GM21737 (cell line): ENCODE measurements around the gene ADCY3.

Experiments used
- ATAC-seq: cut with Tn5 transposase; IDR thresholded peaks from one replicate; pipeline ENCODE4 v1.9.1; 2021; ENCODE audit warnings: mild to moderate bottlenecking, moderate library complexity; ENCODE audit not compliant: unreplicated experiment

Gene ADCY3

GRCh38 chr2:24832931-24833701 is 86.9 kb downstream of the ADCY3 start:
- no peak for ATAC-seq

DNA sequence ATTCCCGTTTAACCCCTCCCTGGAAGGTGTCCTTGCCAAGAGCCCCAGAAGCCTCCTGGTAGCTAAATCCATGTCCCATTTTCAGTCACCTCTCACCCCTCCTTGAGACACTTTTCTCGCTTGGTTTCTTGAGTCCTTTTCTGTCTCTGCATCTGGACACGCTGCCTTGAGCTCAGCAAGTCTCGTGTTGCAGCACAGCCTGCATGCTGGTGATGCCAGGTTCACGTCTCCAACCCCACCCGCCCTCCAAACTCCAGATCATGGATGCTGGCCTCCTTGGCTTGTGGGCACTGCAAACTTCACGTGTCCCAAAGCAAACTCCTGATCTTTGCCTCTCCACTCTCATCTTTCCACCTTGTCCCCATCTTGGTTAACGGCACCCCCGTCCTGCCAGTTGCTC is 87.5 kb downstream of the ADCY3 start:
- ATAC-seq: no peak

- ATAC-seq: no peak
Measured at GRCh38 chr2:24832073-24832461, 88.0 kb downstream of the ADCY3 start.

GRCh38 chr2:24831221-24832072 is 88.6 kb downstream of the ADCY3 start:
- ATAC-seq: no peak

DNA sequence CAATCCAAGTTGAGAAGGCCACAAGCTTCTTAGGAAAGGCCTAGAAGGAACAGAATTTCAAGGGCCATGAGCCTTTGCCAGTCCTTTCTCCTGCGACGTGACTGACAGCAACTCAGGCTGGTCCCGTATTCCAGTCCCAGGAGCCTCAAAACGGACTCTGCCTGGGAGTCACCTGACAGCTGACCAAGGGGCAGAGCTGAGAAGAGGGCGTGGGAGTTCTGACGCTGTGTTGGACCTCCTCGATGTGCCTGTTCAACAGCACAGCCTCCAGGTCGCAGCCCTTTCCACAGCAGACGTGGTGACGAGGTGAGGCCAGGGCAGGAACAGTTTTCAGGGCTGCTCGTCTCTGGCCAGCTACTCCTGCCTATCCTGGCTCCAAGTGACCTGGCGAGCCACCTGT is 89.3 kb downstream of the ADCY3 start:
- no peak for ATAC-seq

DNA sequence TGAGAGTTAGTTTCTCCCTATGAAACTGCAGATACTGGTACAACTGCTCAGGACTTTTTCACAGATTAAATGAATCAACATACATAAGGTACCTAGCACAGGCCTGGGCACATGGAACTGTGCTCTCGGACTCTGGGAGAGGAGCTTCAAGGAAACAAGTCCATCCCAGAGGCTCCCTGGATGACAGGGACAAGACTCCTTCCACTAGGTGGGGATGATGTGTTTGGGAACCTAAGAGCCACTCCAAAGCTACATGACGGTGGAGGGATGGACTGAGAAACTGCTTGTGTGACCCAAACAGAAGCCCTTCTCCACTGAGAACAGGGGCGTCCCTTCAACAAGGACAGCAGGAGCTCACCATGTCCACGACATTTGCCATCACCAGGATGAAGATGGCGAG is 89.7 kb downstream of the ADCY3 start:
- ATAC-seq: no peak

GRCh38 chr2:24828238-24828996 is 91.6 kb downstream of the ADCY3 start:
- no peak for ATAC-seq

DNA sequence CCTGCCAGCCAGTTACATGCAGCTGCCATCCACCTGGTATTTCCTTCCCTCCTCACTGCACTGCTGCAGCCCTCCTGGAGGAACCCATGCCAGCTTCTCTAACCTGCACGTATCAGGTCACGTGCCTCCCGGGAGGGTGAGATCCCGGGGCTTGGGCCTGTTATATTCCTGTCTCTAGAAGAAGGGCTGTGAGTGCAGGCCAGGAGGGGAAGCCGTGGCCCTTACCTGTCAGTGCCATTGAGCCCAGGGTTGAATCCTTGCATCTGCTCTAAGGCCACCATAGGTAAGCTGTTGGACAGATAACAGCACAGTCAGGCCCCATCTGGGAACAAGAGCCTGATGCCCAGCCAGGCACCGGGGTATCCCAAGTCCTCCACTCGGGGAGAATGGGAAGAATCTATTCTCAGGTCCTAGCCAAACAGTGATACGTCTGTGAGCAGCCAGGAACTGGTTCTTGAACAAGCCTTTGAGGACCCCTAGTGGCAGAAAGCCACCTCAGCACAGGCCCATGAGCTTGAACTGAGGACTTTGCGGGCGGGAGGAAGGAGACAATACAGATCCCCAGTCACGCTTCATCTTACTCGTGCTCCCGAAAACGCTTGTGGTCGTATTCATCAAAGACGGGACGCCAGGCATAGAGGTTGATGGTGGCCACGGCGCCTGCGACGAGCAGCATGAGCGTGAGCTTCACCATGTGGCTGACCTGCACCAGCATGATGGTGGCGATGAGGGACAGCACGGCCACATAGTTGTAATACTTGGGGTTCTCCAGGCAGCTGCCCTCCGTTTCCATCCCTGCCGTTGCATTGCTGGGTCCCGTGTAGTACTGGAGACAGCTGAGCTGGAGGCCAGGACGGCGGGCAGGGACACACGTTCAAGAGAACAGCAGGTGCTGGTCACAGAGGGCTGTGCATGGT is 92.5 kb downstream of the ADCY3 start:
- ATAC-seq: no peak

GRCh38 chr2:24826773-24827145 is 93.3 kb downstream of the ADCY3 start:
- ATAC-seq: no peak

DNA sequence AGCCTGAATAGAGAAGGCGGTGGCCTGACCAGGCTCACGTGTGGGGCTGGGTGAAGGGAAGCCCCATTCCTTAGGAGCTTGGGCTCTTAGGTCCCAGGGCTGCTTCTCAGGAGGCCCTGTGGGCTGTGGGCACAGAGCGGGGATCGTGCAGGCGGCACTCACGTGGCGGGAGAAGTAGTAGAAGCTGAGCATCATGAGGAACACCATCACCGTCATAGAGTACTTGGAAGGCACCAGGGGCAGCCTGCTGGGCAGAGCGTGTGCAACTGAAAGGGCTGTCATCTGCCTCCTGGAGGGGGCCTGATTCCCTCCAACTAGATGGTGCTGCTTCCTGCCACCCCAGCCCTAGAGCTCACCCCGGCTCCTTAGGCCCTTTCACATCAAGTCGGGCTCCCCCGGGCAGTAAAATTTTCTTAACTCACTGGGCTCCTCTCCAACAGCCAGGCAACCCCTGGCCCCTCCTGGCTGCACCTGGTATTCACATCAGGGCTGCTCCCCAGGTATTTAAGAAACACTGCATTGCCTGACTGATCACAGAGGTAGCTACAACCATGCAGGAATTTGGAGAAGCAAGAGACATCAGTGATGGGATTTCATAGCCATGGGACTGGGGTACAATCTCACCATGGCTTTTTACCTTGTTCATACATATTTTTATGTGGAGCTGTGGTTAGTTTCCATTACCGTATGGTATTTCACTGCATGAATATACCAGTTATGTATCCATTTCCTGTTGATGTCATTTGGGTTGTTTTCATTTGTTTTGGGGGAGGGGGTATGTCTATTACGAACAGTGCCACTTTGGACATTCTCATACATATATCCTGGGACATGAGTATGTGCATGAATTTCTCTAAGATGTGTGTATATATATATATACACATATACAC is 93.9 kb downstream of the ADCY3 start:
- no peak for ATAC-seq

GRCh38 chr2:24824966-24825882 is 94.8 kb downstream of the ADCY3 start:
- ATAC-seq: no peak

DNA sequence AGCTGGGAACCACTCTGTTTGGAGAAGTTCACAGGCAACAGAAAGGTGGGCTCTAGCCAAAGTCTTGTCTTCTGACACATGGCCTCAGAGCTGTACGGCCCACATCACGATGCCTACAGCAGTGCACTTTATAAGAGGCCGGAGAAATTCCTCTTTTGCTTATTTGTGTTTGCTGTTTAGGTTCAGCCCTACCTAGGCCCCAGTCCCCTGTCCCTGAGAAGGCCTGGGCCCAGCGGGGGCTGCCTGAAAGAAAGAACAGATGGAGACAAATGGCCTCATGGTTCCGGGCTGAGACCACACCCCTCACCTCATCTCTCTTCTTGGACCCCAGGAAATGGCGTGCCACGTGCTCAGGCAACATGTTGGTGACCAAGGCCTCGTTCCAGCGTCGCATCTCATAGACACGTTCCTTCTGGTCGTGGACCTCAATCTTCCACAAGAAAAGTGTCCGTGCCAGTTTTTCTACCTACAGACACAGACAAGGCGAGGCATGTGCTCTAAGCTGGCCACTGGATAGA is 95.9 kb downstream of the ADCY3 start:
- ATAC-seq: no peak

DNA sequence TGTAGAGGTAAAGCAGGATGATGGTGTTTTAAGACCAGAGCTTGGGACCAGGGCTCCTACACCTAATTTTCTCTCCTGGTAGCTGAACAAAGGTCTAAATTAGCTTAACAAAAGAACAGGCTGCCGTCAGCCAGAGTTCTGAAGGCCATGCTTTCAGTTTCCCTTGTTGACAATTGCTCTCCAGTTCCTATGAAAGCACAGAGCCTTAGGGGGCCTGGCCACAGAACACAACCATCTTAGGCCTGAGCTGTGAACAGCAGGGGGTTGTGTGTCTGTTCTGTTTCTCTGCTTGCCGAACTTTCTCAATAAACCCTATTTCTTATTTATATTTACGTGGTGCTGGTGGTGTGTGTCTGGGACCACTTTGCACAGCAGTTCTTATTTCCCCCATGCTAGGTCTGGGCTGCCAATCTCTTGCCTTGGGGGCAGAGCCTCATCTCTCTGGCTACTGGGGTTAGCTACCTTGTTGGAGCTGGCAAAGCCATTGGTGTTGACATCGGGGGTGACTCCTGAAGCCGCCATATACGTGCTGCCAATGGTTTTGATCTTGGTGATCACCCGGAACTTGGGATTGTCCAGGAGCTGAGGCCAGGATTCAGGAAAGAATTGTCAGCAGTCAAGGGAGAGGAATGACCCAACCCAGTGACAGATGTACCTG is 97.9 kb downstream of the ADCY3 start:
- no peak for ATAC-seq

- no peak for ATAC-seq
Measured at GRCh38 chr2:24821433-24821891, 98.6 kb downstream of the ADCY3 start.

- no peak for ATAC-seq
Measured at GRCh38 chr2:24820598-24821432, 99.2 kb downstream of the ADCY3 start.

- ATAC-seq: no peak
Measured at GRCh38 chr2:24820175-24820513, 99.9 kb downstream of the ADCY3 start.
